GM12874 (cell line): ENCODE measurements around the gene TLR10.

Experiments used
- TF ChIP-seq, protein P1 (sequence below): IDR thresholded peaks from 2 replicates; pipeline ENCODE4 v1.5.1; 2011; ENCODE audit warnings: low read depth, mild to moderate bottlenecking, control low read depth, low read length, moderate library complexity; ENCODE audit not compliant: insufficient read depth

The TLR10 gene

DNA sequence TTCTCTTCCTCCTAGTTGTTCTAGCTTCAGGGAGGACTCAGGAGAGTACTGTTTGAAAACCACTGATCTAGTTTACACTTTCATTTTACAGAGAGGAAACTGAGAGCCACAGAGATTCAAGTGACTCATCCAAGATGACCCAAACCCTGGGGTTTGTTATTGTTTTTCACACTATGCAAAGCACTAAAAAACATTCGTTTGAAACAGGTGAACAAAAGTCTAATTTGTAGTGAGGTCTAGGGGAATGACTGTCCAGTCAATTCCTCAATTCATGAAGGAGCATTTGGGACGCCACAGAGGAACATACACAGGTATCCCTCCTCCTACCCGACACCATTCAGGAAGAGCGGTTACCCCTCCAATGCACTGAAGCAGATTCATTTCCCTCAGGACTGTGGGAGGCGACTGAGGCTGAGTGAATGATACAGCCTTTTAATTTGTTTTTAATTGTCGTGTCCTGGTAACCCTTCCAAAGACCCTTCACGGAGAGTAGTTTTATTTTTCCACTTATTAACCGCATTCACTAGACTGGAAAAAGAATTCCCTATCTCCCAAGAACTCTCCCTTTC lies 30.3 kb downstream of the TLR10 start:
- TF ChIP-seq, protein P1, sequence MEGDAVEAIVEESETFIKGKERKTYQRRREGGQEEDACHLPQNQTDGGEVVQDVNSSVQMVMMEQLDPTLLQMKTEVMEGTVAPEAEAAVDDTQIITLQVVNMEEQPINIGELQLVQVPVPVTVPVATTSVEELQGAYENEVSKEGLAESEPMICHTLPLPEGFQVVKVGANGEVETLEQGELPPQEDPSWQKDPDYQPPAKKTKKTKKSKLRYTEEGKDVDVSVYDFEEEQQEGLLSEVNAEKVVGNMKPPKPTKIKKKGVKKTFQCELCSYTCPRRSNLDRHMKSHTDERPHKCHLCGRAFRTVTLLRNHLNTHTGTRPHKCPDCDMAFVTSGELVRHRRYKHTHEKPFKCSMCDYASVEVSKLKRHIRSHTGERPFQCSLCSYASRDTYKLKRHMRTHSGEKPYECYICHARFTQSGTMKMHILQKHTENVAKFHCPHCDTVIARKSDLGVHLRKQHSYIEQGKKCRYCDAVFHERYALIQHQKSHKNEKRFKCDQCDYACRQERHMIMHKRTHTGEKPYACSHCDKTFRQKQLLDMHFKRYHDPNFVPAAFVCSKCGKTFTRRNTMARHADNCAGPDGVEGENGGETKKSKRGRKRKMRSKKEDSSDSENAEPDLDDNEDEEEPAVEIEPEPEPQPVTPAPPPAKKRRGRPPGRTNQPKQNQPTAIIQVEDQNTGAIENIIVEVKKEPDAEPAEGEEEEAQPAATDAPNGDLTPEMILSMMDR: no peak

DNA sequence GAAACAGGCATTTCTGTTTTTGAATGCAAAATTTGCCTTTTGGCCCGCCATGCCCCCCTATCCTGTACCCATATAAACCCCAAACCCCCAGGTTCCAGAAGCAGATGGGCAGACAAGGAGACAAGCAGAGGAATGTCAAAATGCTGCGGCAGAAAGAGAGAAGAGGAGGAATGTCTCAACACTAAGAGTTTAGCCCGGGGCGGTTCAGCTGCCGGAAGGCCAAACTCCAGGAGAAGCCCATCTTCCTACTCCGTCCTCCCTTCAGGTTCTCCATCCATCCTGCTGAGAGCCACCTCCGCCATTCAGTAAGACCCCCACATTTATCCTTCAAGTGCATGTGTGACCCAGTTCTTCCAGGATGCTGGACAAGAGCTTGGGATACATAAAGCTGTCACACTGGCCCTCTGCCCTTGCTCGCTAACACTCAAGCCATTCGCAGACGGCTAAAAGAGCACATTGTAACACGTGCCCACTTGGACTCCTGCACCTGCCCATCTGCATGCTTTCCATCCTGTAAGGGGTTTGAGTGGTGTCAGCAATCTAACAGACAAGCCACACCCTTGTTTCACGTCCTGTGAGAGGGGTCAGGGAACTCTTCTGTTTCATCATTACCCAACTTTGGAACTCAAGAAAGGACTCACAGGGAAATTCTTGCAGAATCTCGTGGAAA lies 31.3 kb downstream of the TLR10 start:
- TF ChIP-seq, protein P1: no peak

DNA sequence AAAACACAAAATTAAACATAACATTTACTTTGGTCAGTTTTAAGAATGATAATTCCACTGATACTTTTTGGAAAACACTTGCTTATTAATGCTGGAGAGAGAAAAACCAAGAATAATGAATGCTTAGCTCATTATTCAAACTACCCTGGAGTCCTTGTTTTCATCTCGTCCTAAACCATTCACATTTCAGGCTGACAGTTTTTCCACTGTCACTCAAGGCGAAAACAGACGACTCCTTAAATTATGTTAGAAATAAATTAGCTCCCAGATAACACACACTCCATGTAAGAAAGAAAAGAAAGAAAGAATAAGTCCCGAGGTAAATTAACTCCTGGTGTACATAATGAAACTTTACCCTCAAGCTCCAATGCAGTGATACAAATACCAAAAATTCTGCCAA lies 33.5 kb downstream of the TLR10 start:
- TF ChIP-seq, protein P1: no peak

DNA sequence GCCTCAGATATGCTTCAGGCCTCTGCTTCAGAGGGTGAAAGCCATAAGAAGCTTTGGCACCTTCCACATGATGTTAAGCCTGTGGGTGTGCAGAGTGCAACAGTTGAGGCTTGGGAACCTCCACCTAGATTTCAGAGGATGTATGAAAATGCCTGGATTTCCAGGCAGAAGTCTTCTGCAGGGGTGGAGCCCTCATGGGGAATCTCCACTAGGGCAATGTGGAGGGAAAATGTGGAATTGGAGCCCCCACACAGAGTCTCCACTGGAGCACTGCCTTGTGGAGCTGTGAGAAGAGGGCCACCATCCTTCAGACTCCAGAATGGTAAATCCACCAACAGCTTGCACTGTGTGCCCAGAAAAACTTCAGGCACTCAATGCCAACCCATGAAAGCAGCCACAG lies 35.2 kb downstream of the TLR10 start:
- TF ChIP-seq, protein P1: no peak

DNA sequence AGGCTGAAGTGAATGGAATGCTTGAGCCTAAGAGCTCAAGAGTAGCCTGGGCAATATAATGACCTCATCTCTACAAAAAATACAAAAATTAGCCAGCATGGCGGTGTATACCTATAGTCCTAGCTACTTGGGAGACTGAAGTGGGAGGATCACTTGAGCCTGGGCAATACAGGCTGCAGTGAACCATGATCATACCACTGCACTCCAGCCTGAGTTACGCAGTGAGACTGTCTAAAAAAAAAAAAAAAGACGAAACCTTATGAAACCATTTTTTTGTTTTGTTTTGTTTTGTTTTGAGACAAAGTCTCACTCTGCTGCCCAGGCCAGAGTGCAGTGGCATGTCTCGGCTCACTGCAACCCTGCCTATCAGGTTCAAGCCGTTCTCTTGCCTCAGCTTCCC lies 36.9 kb downstream of the TLR10 start:
- TF ChIP-seq, protein P1: no peak

DNA sequence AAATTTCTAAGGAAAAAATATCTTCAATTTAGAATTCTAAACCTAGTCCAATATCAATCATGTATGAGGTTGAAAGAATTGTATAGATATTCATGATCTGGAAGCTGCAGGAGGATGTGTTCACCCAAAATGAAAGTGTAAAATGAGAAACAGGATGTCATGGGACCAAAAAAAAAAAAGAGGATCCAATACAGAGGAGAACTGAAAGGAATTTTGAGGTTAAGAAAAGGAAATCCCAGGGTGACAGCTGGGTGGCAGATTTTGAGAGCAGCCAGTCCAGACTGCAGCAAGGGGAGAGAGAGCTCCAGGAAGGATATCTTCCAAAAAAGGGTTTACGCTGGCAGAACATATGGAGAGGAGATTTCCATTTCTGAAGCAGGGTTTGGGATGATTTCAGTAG lies 38.9 kb downstream of the TLR10 start:
- TF ChIP-seq, protein P1: no peak

DNA sequence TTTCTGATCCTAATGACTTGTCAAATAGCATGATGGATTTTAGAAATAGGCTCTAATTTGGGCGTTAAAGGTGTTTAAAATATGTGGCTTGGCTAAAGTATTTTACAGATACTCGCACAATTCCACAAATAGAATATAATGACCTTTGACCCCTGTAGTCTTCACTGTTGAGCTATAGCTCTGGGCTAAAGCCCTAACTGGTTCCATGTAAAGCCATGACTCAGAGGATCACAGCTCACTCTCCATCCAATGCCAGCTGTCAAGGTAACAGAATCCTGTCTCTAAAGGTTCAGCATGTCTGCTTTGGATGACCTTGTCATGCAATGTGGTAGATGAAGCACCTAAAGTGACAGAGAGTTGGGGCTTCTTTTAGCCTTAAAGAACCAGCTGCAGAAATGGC lies 42.5 kb downstream of the TLR10 start:
- TF ChIP-seq, protein P1: no peak
